WERI-Rb-1 (cell line): ENCODE data around the gene OTOR.

Experiments
- DNase-seq: peaks from one replicate; pipeline ENCODE4 v3.0.0-alpha.2; 2020
- H3K27ac ChIP-seq: fragments of 250-450 bp; sonication (Bioruptor Pico); 2 replicates; pipeline ENCODE4 v1.5.1; 2020; ENCODE audit warnings: mild to moderate bottlenecking, moderate library complexity
- H3K27me3 ChIP-seq: fragments of 250-450 bp; sonication (Bioruptor Pico); 2 replicates; pipeline ENCODE4 v1.5.1; 2021; ENCODE audit warnings: mild to moderate bottlenecking, low read depth, moderate library complexity; ENCODE audit not compliant: insufficient read depth, severe bottlenecking
- H3K36me3 ChIP-seq: fragments of 250-450 bp; sonication (Bioruptor Pico); 2 replicates; pipeline ENCODE4 v1.5.1; 2020; ENCODE audit warnings: mild to moderate bottlenecking, moderate library complexity
- H3K4me3 ChIP-seq: 2 replicates; pipeline ENCODE4 v1.5.1; 2011; ENCODE audit warnings: low read depth, mild to moderate bottlenecking, control low read depth, low read length
- H3K9me3 ChIP-seq: fragments of 250-450 bp; sonication (Bioruptor Pico); 2 replicates; pipeline ENCODE4 v1.5.1; 2021; ENCODE audit warnings: mild to moderate bottlenecking, moderate library complexity; ENCODE audit not compliant: severe bottlenecking
- TF ChIP-seq, protein P1 (sequence below): IDR thresholded peaks from 2 replicates; pipeline ENCODE4 v1.5.1; 2011; ENCODE audit warnings: low read depth, mild to moderate bottlenecking, control low read depth, inconsistent platforms, low read length

The OTOR gene

DNA sequence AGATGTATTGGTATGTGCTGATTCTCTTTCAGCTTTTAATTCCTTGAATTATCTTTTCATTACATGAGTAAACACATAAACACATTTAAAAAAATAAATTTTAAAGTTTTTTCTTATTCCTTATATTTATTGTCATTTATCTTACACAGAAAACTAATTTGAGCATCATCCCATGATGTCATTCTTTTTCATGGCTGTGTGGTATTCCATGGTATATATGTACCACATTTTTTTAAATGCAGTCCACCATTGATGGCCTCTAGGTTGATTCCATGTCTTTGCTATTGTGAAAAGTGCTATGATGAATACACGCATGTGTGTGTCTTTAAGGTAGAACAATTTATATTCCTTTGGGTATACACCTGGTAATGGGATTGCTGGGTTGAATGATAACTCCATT lies 33.3 kb downstream of the OTOR start:
- Histone ChIP-seq H3K9me3 (peaks cover 3% of the 10 kb centered on the region), H3K4me3 (no peak overlapping the region), H3K27me3 (peaks cover 3% of the 10 kb centered on the region), H3K36me3 (no peaks in the 10 kb centered on the region), H3K27ac (no peak overlapping the region)
- TF ChIP-seq, protein P1, sequence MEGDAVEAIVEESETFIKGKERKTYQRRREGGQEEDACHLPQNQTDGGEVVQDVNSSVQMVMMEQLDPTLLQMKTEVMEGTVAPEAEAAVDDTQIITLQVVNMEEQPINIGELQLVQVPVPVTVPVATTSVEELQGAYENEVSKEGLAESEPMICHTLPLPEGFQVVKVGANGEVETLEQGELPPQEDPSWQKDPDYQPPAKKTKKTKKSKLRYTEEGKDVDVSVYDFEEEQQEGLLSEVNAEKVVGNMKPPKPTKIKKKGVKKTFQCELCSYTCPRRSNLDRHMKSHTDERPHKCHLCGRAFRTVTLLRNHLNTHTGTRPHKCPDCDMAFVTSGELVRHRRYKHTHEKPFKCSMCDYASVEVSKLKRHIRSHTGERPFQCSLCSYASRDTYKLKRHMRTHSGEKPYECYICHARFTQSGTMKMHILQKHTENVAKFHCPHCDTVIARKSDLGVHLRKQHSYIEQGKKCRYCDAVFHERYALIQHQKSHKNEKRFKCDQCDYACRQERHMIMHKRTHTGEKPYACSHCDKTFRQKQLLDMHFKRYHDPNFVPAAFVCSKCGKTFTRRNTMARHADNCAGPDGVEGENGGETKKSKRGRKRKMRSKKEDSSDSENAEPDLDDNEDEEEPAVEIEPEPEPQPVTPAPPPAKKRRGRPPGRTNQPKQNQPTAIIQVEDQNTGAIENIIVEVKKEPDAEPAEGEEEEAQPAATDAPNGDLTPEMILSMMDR: no peak
- DNase-seq: no peak

DNA sequence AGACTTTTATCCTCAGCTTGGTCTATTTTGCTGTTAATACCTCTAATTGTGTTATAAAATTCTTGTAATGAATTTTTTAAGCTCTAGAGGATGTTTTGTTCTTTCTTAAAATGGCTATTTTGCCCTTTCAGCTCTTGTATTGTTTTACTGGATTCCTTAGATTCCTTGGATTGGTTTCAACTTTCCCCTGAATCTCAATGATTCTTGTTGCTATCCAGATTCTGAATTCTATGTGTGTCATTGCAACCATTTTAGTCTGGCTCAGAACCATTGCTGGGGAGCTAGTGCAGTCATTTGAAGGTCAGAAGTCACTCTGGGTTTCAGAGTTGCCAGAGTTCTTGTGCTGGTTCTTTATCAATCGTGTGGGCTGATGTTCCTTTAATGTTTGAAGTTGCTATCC lies 37.1 kb downstream of the OTOR start:
- Histone ChIP-seq H3K27ac (no peak overlapping the region), H3K4me3 (no peak overlapping the region), H3K36me3 (no peaks in the 10 kb centered on the region), H3K27me3 (no peaks in the 10 kb centered on the region), H3K9me3 (peaks cover 6% of the 10 kb centered on the region)
- TF ChIP-seq, protein P1: no peak
- no peak for DNase-seq
